DOHH2 (cell line): ENCODE results near the gene CD200.

Experiments
- H3F3A ChIP-seq: fragments of 200-600 bp; sonication (generic), shearing (Covaris generic); 2 replicates; pipeline ENCODE4 v1.6.0; 2016; ENCODE audit warnings: antibody characterized with exemption, mild to moderate bottlenecking; ENCODE audit not compliant: control insufficient read depth, insufficient read depth
- H3K27ac ChIP-seq: fragments of 200-600 bp; sonication (generic); 2 replicates; pipeline ENCODE4 v1.5.1; 2014; ENCODE audit warnings: low read depth, mild to moderate bottlenecking, low read length, moderate library complexity
- H3K27me3 ChIP-seq: fragments of 200-600 bp; sonication (generic); 2 replicates; pipeline ENCODE4 v1.6.1; 2014; ENCODE audit warnings: mild to moderate bottlenecking, low read length, mixed read lengths; ENCODE audit not compliant: control insufficient read depth
- H3K36me3 ChIP-seq: fragments of 200-600 bp; sonication (generic); 2 replicates; pipeline ENCODE4 v1.6.1; 2014; ENCODE audit warnings: mild to moderate bottlenecking, low read length, moderate library complexity, mixed read lengths; ENCODE audit not compliant: control insufficient read depth
- H3K4me1 ChIP-seq: fragments of 200-600 bp; sonication (generic); 2 replicates; pipeline ENCODE4 v1.6.1; 2014; ENCODE audit warnings: mild to moderate bottlenecking, low read length, mixed read lengths; ENCODE audit not compliant: control insufficient read depth
- H3K4me2 ChIP-seq: fragments of 200-600 bp; sonication (generic); 2 replicates; pipeline ENCODE4 v1.6.0; 2014; ENCODE audit warnings: mild to moderate bottlenecking, low read length, moderate library complexity
- H3K4me3 ChIP-seq: fragments of 200-600 bp; sonication (generic); 2 replicates; pipeline ENCODE4 v1.5.1; 2014; ENCODE audit warnings: mild to moderate bottlenecking, low read length, mixed read lengths
- H3K79me2 ChIP-seq: fragments of 200-600 bp; sonication (generic); 2 replicates; pipeline ENCODE4 v1.6.1; 2014; ENCODE audit warnings: mild to moderate bottlenecking, low read length, mixed read lengths; ENCODE audit not compliant: control insufficient read depth
- H3K9me2 ChIP-seq: fragments of 200-600 bp; sonication (generic); replicated peaks from 2 replicates; pipeline ENCODE4 v1.6.1; 2014; ENCODE audit warnings: mild to moderate bottlenecking, low read length, mixed read lengths; ENCODE audit not compliant: control insufficient read depth
- H3K9me3 ChIP-seq: fragments of 200-600 bp; sonication (generic); 2 replicates; pipeline ENCODE4 v1.6.1; 2014; ENCODE audit warnings: antibody characterized with exemption, low read length, mixed read lengths; ENCODE audit not compliant: control insufficient read depth, insufficient read depth
- H4K20me1 ChIP-seq: fragments of 200-600 bp; sonication (generic); 2 replicates; pipeline ENCODE4 v1.6.0; 2014; ENCODE audit warnings: low read depth, mild to moderate bottlenecking, antibody characterized with exemption, low read length, moderate library complexity; ENCODE audit not compliant: control insufficient read depth, insufficient read depth
- CTCF ChIP-seq: fragments of 200-600 bp; sonication (generic); IDR thresholded peaks from one replicate; pipeline ENCODE4 v1.5.1; 2014; ENCODE audit warnings: antibody characterized with exemption, mild to moderate bottlenecking, low read depth, low read length; ENCODE audit not compliant: poor library complexity, severe bottlenecking
- EZH2phosphoT487 ChIP-seq: fragments of 200-600 bp; sonication (generic); IDR thresholded peaks from 2 replicates; pipeline ENCODE4 v1.6.1; 2017; ENCODE audit warnings: borderline replicate concordance, mild to moderate bottlenecking, antibody characterized with exemption, low read length, moderate library complexity, mixed read lengths

CD200 gene

GRCh38 chr3:112393360-112393728 is 60.4 kb downstream of the CD200 start:
- Histone ChIP-seq H3K36me3 (no peaks in the 10 kb centered on the region), H3K27ac (no peak overlapping the region), H3K4me3 (no peak overlapping the region), H3K79me2 (no peaks in the 10 kb centered on the region), H3K9me3 (peaks cover 7% of the 10 kb centered on the region; the same call in 1 of the 2 replicates), H3K9me2 (no peaks in the 10 kb centered on the region), H3K4me2 (no peak overlapping the region), H3K4me1 (peaks cover 9% of the 10 kb centered on the region), H3F3A (no peaks in the 10 kb centered on the region), H3K27me3 (no peaks in the 10 kb centered on the region), H4K20me1 (no peaks in the 10 kb centered on the region)
- TF ChIP-seq CTCF (no peak), EZH2phosphoT487 (no peak)

GRCh38 chr3:112394003-112394640 is 61.2 kb downstream of the CD200 start:
- Histone ChIP-seq H3K36me3 (no peaks in the 10 kb centered on the region), H3K27ac (no peak overlapping the region), H3K4me2 (no peak overlapping the region), H3K27me3 (no peaks in the 10 kb centered on the region), H3K79me2 (no peaks in the 10 kb centered on the region), H3K4me1 (peaks cover 9% of the 10 kb centered on the region), H3K4me3 (no peak overlapping the region), H3K9me3 (peaks cover 7% of the 10 kb centered on the region; the same call in 1 of the 2 replicates), H4K20me1 (no peaks in the 10 kb centered on the region), H3F3A (no peaks in the 10 kb centered on the region), H3K9me2 (no peaks in the 10 kb centered on the region)
- TF ChIP-seq CTCF: no peak
- TF ChIP-seq EZH2phosphoT487: no peak

- Histone ChIP-seq H3K27me3 (no peaks in the 10 kb centered on the region), H3K4me3 (no peak overlapping the region), H3K36me3 (no peaks in the 10 kb centered on the region), H3F3A (no peaks in the 10 kb centered on the region), H3K79me2 (no peaks in the 10 kb centered on the region), H3K4me1 (peaks cover 9% of the 10 kb centered on the region), H3K27ac (no peak overlapping the region), H4K20me1 (no peaks in the 10 kb centered on the region), H3K4me2 (no peak overlapping the region), H3K9me2 (no peaks in the 10 kb centered on the region), H3K9me3 (peaks cover 7% of the 10 kb centered on the region; the same call in 1 of the 2 replicates)
- TF ChIP-seq EZH2phosphoT487 (no peak), CTCF (no peak)
Measured at GRCh38 chr3:112395181-112395895, 62.4 kb downstream of the CD200 start.
